ENCODE results near the gene TMEM8B. TPM values are rescaled to one million over a fixed set of nuclear protein-coding genes. Genes with fewer than 3 reads are reported as not detected.

The TMEM8B gene
- total and polyA plus RNA-seq, 2 of the 8 experiments (the other 6 are each of a cell fraction or from before 2014, with no cell fraction given), result 7.5 to 10.4 TPM

- TF ChIP-seq GABPA (IDR thresholded peaks at IDR 0.05; ENCODE audit: borderline replicate concordance, insufficient read depth, low read length) (no peak), MAFK (IDR thresholded peaks at IDR 0.05; ENCODE audit: low read depth, low read length) (no peak), TAF7 (optimal IDR thresholded peaks at IDR 0.05; ENCODE audit: borderline replicate concordance, low read depth, low read length) (no peak), EZH2 (IDR thresholded peaks at IDR 0.05; ENCODE audit: low read depth, low read length, severe bottlenecking) (no peak), SIX5 (IDR thresholded peaks at IDR 0.05; ENCODE audit: low read depth, low read length) (no peak), TBP (IDR thresholded peaks at IDR 0.05; ENCODE audit: low read depth, low read length) (no peak), RNF2 (IDR thresholded peaks at IDR 0.05; ENCODE audit: borderline replicate concordance, low read depth, low read length, missing control alignments, poor library complexity, severe bottlenecking) (no peak), SIN3A (conservative IDR thresholded peaks at IDR 0.05 in 1 of 2, IDR thresholded peaks at IDR 0.05 in 1 of 2; ENCODE audit: low read depth in 1 of 2, low read length in 2 of 2) (no peak)
Measured at GRCh38 chr9:35834260-35835215, 5.5 kb downstream of the TMEM8B start (continued).
